MM.1S (cell line): ENCODE results near the gene BANP.

ENCODE experiments used
- CTCF ChIP-seq: fragments of 300-600 bp; sonication (generic); IDR thresholded peaks from 2 replicates; pipeline ENCODE4 v1.5.1; 2016; ENCODE audit warnings: antibody characterized with exemption, low read length, mixed read lengths
- EZH2phosphoT487 ChIP-seq: fragments of 300-600 bp; sonication (generic); IDR thresholded peaks from 2 replicates; pipeline ENCODE4 v1.6.1; 2018; ENCODE audit warnings: antibody characterized with exemption, low read length

GRCh38 chr16:87918866-87919680 is 32.2 kb upstream of the BANP start:
- TF ChIP-seq CTCF (no peak), EZH2phosphoT487 (no peak)
